ENCODE measurements around the gene BMP7.

BMP7 gene

DNA sequence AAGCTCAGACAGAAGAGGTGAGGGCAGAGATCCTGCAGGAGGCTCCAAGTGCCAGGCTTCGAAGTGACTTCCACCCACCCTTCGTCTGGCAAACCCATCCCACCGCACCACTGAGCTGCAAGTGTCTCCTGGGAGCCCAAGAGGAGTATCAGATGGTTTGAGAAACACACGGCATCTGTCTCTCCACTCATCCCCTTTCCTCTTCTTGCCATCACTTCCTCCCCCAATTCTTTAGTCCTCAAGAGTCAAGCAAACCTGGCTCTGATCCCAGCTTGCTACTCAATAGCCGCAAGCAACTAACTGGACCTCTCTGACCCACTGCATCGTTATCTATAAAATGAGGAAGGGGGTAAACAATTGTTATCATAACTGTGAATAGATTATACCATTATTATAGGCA is 142.1 kb downstream of the BMP7 start:
- DNase-seq (ENCODE audit: low read depth): no peak

DNA sequence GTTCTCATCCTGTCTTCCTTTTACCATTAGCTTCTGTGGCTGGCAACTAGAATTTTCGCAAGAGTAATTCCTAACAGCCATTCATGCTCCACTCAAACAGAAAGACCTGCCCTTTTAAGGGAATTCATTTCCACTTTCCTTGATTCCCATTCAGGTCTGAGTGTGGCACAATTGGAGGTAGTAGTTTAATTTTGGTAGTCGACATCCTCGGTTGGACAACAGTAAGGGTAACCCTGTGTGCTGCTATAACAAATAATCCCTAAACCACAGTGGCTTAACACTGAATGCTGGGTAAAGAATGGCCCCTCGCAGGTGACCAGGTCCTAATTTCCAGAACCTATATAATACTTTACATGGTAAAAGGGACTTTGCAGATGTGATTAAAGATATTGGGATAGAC is 142.9 kb downstream of the BMP7 start:
- no peak for DNase-seq (ENCODE audit: low read depth)

DNA sequence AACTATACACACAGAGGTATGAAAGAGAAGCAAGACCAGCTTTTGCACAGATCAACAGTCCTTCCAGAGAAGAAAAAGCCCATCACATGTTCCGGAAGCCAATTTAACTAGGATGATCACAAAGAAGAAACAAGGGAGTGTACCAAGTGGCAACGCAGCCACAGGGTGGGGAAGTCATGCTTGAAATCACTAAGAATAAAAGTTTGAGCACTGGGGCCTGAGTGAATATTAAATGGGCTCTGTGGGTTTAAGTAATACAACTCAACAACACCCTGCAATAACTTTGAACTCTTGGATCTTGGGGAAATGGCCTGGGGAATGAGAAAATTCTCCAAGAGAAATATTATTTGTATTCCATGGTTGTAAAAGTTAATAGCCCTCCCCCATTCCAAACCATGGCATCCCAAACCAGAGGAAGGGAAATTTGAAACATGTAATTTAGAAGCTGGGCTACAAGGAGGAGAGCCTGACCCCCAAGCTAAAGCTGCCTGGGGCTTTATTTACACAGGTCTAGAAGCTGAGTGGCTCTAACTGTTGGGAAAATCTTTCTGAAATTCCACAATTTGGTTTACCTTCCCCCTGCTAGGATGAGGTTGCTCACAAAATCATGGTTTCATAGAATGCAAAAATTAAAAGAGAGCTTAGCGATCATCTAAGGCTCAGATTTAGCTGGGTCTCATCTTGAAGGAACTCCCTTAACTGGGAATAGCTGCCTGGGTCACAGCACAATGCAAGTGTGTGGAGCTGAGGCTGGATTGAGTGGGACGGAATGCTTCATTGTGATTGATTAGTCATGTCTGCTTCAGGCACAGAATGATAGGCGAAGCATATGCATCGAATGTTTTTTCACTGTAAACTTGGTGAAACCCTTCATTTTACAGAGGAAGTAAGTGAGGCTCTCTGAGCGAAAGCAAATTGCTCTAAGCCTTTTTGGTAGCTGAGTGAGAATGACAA is 143.6 kb downstream of the BMP7 start:
- DNase-seq (ENCODE audit: low read depth): no peak

DNA sequence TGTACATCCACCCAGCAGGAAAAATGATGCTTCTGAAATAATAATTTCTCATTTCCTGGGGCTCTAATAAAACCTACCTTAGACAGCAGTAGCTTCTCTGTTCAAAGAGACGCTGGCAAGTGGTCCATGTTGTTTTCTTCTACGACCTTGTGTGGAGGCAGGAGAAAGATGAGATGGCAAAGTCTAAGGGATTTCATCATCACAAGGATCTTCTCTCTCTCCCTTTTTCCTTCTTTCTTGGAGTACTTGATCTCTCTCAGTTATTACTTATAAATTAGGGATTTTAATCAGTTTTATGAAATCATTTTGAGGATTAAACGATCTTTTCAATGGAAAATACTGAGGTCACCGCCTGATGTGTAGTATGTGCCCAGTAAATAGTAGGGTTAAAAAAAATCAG is 147.5 kb downstream of the BMP7 start:
- DNase-seq (ENCODE audit: low read depth): no peak

Data from HS-5 (cell line).